ENCODE measurements around the gene HSPA1B.
"Not testable (repeated sequence)": the region's sequence is repeated elsewhere in the genome, so short reads cannot be mapped to it uniquely, and the experiment has no call there.

Gene HSPA1B

DNA sequence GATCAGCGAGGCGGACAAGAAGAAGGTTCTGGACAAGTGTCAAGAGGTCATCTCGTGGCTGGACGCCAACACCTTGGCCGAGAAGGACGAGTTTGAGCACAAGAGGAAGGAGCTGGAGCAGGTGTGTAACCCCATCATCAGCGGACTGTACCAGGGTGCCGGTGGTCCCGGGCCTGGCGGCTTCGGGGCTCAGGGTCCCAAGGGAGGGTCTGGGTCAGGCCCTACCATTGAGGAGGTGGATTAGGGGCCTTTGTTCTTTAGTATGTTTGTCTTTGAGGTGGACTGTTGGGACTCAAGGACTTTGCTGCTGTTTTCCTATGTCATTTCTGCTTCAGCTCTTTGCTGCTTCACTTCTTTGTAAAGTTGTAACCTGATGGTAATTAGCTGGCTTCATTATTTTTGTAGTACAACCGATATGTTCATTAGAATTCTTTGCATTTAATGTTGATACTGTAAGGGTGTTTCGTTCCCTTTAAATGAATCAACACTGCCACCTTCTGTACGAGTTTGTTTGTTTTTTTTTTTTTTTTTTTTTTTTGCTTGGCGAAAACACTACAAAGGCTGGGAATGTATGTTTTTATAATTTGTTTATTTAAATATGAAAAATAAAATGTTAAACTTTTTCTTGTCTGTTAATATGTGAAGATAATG, 2.2 kb downstream of the HSPA1B start:
- DNase-seq (ENCODE audit: low read depth), result no peak

DNA sequence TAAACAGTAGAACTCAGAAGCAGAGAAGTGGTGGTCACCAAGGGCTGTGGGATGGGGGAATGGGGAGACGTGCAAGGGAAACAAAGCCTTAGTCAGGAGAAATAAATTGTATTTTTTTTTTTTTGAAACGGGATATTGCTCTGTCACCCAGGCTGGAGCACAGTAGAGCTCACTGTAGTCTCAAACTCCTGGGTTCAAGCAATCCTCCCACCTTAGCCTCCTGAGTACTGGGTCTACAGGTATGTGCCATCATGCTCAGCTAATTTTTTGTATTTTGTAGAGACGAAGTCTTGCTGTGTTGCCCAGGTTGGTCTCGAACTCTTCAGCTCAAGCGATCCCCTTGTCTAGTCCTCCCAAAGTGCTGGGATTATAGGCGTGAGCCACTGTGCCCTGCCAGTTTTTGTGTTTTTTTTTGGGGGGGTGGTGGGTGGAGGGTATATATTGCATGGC, 3.4 kb downstream of the HSPA1B start:
- DNase-seq (ENCODE audit: low read depth), result no peak

DNA sequence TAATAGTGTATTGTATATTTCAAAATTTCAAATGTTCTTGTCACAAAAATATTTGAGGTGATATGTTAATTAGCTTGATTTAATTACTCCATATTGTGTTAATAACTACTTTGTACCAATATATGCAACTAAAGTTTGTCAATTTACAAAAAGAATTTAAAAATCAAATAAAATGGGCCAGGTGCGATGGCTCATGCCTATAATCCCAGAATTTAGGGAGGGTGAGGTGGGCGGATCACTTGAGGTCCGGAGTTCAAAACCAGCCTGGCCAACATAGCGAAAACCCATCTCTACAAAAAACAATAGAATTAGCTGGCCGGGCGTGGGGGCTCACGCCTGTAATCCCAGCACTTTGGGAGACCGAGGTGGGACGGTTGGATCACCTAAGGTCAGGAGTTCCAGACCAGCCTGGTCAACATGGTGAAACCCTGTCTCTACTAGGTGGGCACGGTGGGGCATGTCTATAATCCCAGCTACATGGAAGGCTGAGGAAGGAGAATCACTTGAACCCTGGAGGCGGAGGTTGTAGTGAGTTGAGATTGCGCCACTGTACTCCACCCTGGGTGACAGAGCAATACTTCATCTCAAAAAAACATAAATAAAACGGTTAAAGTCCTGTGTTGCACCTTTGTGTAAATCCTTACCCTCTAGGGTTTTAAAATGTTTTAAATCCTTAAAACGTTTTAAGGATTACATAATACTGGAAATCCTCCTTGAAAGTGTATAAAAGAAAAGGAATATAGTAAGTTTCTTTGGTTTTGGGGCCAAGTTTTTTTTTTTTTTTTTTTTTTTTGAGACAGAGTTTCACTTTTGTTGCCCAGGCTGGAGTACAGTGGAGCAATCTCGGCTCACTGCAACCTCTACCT, 4.0 kb downstream of the HSPA1B start:
- DNase-seq (ENCODE audit: low read depth), result no peak

DNA sequence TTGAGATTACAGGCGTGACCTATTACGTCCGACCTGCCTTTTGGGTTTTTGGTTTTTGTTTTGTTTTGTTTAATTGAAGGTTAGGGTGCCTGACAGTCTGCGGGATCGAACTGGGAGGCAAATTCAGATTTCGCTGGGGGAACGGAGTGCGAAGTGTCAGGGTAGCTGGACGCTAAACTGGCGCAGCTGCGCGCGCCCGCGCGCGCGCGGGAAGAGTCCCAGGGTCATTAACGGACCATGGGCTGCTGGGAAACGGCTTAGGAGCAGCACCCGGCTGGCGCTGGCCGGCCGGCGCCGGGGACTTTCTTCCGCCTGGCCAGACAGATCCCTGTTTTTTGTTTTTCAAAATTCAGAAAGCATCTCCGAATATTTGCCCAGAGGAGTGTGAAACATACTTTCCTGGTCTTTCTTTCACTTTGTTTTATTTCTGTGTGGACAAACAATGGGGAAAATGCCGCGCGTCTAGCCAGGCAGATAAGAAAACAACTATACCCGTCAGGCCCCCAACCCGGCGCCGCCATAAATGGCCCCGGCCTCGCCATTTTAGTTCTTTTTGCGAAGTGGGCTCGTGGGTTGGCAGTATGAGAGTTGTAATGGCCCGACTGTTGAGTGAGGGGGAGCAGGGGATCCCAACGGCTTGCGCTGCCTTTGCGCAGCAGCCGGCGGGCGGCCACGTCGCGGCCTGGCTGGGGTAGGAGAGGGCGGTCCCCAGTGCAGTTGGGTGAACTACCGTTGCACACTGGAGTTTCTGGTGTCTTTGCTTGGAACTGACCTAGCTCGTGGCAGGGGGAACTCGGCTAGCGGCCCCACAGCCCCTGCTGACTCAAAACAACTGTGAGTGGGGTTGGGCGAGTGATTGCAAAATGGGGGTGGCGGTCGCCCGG, 7.1 kb downstream of the HSPA1B start:
- no peak for DNase-seq (ENCODE audit: low read depth)

DNA sequence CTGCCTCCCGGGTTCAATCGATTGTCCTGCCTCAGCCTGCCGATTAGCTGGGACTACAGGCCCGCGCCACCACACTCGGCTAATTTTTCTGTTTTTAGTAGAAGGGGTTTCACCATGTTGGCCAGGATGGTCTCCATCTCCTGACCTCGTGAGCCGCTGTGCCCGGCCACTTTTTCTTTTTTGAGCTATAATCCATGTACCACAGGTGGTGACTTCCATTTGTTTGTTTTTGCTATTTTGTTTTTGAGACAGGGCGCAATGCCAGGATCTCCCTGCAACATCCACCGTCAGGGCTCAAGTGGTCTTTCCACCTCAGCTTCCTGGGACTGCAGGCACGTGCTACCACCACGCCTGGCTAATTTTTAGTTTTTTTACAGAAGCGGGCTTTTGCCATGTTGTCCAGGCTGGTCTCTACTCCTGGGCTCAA, 8.5 kb downstream of the HSPA1B start:
- DNase-seq (ENCODE audit: low read depth), result no peak

DNA sequence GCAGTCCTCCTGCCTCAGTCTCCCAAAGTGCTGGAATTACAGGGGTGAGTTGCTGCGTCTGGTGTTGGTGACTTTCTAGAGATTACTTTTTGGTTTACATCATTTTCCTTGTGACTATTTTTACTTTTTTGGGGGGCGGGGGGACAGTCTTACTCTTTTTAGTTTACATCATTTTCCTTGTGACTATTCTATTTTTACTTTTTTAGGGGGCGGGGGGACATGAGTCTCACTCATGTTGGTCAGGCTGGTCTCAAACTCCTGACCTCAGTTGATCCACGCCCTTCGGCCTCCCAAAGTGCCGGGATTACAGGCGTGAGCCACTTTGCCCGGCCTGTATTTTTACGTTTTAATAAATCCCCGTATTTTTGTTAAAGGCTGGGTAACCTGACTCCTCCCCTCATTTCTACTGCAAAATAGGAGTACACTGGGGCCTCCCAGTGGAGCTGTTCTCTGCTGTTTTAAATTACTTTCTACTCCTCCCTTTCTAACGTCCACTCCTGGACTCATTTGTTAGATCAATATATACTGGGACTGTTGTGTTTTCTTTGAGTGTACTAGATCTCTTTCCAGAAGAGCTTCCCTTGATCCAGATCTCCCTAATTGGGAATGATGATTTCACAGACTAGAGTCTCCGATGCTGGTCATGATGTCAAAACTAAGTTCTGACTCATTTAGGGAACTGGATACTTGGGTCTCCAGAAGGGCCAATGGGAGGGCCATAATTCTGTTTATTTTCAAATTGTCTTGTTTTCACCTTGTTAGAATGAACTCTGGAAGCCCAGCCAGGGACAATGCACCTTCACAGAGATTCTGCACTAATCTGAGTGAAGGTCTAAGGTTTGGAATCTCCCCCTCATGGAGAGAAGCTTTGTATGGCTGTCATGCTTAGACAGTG, 9.2 kb downstream of the HSPA1B start:
- DNase-seq (ENCODE audit: low read depth), result no peak

DNA sequence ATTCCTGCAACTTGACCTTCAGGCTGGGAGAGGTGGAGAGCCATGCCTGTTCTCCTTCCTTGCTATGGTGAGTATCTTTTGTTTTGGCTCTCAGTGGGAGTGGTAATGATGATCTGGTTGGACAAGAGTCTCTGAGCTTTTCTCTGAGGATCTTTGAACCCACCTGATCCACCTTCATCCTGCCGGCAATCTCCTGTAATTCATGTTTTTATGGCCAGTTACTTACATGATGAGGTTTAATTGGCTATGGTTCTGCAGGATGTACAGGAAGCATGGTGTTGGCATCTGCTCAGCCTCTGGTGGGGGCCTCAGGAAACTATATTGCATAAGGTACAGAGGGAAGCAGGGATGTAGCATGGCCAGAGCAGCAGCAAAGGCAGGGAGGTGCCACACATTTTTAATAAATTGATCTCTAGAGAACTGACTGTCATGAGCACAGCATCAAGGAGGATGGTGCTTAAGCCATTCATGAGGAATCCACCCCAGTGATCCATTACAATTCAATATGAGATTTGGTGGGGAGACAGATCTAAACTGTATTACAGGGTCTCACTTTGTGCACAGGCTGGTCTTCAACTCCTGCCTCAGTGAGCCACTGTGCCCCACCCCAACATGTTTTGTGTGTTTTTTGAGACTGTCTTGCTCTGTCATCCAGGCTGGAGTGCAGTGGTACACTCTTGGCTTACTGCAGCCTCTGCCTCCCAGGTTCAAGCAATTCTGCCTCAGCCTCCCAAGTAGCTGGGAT, 10.0 kb downstream of the HSPA1B start:
- DNase-seq (ENCODE audit: low read depth), result no peak

DNA sequence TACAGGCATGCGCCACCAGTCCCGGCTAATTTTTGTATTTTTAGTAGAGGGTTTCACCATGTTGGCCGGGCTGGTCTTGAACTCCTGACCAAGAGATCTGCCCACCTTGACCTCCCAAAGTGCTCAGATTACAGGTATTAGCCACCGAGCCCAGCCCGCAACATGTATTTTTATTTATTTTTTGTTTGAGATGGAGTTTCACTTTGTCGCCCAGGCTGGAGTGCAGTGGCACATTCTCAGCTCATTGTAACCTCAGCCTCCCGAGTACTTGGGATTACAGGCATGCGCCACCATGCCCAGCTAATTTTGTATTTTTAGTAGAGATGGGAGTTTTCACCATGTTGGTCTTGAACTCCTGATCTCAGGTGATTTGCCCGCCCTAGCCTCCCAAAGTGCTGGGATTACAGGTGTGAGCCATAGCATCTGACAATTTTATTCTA, 10.6 kb downstream of the HSPA1B start:
- not testable (repeated sequence) for DNase-seq (ENCODE audit: low read depth)

DNA sequence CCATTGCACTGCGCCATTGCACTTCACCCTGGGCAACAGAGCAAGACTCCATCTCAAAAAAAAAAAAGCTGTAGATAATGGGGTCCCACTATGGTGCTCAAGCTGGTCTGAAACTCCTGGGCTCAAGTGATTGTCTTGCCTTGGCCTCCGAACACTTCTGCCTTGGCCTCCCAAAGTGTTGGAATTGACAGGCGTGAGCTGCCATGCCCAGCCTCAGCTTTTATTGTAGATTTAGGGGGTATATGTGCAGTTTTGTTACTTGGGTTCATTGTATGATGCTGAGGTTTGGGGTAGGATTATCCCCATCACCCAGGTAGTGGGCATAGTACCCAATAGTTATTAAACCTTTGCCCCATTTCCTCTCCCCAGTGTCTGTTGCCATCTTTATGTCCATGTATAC, 11.4 kb downstream of the HSPA1B start:
- no peak for DNase-seq (ENCODE audit: low read depth)

DNA sequence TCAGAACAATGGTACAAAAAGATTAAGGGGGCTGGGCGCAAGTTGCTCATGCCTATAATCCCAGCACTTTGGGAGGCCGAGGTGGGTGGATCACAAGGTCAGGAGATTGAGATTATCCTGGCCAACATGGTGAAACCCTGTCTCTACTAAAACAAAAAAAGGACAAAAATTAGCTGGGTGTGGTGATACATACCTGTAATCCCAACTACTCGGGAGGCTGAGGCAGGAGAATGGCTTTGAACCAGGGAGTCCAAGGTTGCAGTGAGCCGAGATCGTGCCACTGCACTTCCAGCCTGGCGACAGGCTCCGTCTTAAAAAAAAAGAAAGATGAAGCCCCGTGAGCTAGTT, 12.2 kb downstream of the HSPA1B start:
- DNase-seq (ENCODE audit: low read depth), result not testable (repeated sequence)

DNA sequence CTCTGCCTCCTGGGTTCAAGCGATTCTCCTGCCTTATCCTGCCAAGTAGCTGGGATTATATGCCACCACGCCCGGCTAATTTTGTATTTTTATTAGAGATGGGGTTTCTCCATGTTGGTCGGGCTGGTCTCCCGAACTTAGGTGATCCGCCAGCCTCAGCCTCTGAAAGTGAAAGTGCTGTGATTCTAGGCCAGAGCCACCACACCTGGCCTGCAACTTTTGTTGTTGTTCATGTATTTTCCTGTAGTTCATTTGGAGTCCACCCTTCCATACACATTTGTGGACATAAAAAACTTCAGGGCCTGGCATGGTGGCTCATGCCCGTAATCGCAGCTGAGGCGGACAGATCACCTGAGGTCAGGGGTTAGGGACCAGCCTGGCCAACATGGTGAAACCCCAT, 14.5 kb downstream of the HSPA1B start:
- no peak for DNase-seq (ENCODE audit: low read depth)

DNA sequence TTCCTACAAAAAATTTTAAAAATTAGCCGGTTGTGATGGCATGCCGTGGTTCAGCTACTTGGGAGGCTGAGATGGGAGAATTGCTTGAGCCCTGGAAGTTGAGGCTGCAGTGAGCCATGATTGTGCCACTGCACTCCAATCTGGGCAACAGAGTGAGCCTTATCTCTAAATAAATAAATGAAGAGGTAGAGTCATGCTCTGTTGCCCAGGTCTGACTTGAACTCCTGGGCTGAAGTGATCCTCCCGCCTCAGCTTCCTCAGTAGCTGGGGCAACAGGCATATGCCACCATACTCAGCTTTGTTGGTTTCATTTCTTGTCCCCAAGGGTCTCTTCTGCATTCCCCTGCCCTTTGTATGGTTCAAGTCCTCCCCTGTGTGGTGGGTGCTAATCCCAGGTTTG, 17.0 kb downstream of the HSPA1B start:
- DNase-seq (ENCODE audit: low read depth), result no peak

DNA sequence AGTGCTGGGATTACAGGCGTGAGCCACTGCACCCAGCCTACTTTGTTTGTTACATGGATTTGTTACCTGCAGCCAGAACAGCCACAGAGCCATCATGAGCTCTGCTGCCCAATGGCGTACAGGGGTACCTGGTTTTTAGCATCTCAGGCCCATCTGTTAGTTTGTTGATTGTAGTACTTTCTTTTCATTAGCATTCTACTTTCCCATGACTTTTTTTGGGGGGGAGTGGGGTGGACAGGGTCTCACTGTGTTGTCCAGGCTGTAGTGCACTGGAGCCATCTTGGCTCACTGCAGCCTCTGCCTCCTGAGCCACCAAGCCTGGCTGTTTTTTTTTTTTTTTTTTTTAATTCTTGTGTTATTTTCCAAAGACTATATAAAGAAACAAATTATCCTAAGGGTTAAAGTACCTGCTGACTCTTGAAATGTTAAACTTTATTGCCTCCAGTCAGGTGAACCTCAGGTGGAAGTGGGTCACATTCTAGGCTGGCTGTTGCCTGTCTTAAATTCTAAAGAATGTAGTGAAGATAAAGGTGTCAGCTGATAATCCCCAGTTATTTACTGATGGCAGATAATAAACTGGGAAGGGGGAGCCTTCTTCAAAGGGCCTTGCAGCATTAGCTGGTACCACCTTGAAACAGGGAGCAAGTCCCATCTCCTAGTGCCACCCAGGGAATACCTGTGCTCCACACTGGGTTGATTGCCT, 19.9 kb downstream of the HSPA1B start:
- DNase-seq (ENCODE audit: low read depth), result no peak

DNA sequence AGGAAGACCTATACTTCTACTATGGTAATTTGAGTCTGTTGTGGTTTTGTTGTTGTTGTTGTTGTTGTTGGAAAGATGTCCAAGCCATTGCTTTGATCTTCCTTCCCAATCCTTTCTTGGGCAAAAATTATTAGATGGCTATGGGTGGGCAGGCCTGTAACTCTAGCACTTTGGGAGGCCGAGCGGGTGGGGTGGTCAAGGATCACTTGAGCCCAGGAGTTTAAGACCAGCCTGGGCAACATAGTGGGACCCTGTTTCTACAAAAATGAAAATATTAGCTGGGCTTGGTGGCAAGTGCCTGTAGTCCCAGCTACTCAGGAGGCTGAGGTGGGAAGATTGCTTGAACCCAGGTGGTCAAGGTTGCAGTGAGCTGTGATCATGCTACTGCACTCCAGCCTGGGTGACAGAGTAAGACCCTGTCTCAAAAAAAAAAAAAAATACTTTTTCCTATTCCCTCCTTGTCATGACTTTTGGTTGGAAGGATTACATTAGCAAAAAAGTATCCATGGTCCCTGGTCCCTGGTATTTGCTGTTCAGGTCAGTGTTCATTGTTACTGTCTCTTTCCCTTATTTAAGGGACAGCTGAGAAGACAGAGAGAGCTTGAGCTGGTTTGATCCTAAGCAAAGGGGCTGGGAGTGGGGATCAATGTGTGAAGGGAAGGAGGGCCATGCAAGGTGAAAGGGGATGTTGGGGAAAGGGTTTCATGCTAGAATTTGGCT, 23.4 kb downstream of the HSPA1B start:
- DNase-seq (ENCODE audit: low read depth), result no peak

DNA sequence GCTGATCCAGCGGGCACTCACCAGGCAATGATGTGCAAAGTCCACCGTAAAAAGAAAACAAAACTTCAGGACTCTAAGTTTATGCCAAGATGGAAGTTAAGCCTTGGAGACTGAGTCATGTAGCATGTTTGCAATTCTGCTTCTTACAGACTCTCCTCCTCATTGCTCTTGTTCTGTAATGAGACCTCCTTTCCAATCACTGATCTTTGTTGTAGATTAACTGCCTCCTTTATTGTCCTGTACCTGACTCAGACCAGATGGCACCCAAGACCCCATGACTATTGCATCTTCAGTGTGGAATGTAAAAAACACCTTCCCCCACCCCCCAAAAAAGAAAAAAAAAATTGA, 23.9 kb downstream of the HSPA1B start:
- DNase-seq (ENCODE audit: low read depth), result no peak

DNA sequence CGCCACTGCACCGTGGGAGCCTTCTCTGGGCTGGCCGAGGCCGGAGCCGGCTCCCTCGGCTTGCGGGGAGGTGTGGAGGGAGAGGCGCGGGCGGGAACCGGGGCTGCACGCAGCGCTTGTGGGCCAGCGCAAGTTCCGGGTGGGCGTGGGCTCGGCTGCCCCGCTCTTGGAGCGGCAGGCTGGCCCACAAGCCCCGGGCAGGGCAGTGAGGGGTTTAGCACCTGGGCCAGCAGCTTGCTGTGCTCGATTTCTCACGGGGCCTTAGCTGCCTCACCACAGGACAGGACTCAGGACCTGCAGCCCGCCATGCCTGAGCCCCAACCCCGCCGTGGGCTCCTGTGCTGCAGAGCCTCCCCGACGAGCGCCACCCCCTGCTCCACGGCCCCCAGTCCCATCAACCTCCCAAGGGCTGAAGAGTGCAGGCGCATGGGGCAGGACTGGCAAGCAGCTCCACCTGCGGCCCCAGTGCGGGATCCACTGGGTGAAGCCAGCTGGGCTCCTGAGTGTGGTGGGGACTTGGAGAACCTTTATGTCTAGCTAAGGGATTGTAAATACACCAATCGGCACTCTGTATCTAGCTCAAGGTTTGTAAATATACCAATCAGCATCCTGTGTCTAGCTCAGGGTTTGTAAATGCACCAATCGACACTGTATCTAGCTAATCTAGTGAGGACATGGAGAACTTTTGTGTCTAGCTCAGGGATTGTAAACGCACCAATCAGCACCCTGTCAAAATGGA, 24.6 kb downstream of the HSPA1B start:
- not testable (repeated sequence) for DNase-seq (ENCODE audit: low read depth)

DNA sequence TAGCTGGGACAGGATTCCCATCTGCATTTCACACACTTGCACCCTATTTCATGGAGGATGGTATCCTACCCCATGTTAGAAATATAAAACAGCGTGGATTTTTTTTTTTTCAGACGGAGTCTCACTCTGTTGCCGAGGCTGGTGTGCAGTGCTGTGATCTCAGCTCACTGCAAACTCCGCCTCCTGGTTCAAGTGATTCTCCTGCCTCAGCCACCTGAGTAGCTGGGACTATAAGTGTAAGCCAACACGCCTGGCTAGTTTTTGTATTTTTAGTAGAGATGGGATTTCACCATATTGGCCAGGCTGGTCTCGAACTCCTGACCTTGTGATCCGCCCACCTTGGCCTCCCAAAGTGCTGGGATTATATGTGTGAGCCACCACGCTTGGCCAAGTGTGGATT, 30.2 kb downstream of the HSPA1B start:
- not testable (repeated sequence) for DNase-seq (ENCODE audit: low read depth)

DNA sequence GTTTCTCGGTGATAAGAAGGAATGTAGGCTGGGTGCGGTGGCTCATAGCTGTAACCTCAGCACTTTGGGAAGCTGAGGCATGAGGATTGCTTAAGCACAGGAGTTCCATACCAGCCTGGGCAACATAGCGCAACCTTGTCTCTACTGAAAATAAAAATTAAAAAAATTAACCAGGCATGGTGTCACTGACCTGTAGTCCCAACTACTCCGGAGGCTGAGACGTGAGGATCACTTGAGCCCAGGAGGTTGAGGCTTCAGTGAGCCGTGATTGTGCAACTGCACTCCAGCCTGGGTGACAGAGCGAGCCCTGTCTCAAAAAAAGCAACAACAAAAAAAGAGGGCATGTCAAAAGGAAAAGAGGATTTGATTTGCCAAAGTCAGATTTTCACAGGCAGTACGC, 31.2 kb downstream of the HSPA1B start:
- DNase-seq (ENCODE audit: low read depth), result no peak

DNA sequence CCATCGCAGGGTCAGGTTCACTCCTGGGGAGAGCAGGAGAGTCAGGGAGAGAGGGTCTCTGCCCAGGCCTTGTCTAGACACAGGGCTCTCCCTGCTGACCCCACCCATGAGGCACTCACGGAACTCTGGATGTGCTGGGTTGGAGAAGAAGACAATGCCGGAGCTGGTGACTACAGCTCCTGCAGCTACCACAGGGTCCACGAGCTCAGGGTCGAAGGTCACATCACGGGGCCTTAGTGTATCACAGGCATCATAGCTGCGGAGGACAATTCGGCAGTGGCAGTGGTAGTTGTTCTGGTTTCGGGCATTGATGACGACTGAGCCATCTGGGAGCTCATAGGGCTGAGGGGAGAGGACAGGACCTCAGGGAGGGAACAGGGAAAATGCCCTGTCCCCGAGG, 32.4 kb downstream of the HSPA1B start:
- no peak for DNase-seq (ENCODE audit: low read depth)
